Uterus (tissue), 2 donors: Measurements from ENCODE around the gene SYT10.

ENCODE experiments used
- CTCF ChIP-seq, 4 experiments: fragments of 200-600 bp in 2 of 4; fragments of 450-650 bp in 2 of 4; sonication (generic) in 2 of 4; IDR thresholded peaks; one replicate each; pipeline ENCODE4 v1.5.1; 2016 to 2019; ENCODE audit warnings: antibody characterized with exemption in 4 of 4, mild to moderate bottlenecking in 2 of 4, moderate library complexity in 1 of 4
- POLR2A ChIP-seq, 2 donors: fragments of 450-650 bp; IDR thresholded peaks; one replicate each; pipeline ENCODE4 v1.6.1; 2016; ENCODE audit warnings: antibody characterized with exemption in 2 of 2, mild to moderate bottlenecking in 1 of 2, moderate library complexity in 1 of 2

- TF ChIP-seq POLR2A (IDR thresholded peaks at IDR 0.05) (no peak), CTCF (IDR thresholded peaks at IDR 0.05) (no peak)
These were observed 40.7 kb upstream of the SYT10 start for GRCh38 chr12:33480366-33480765.
